Activated CD8-positive, alpha-beta memory T cell treated with anti-CD3 and anti-CD28 coated beads, Interleukin-2, amount 50 U/mL, for 24 hours (primary cell): ENCODE measurements around the gene ZBTB25.

Experiments
- DNase-seq: peaks from one replicate; pipeline ENCODE4 v3.0.0-alpha.2; 2020; ENCODE audit errors: extremely low read depth

The ZBTB25 gene

DNA sequence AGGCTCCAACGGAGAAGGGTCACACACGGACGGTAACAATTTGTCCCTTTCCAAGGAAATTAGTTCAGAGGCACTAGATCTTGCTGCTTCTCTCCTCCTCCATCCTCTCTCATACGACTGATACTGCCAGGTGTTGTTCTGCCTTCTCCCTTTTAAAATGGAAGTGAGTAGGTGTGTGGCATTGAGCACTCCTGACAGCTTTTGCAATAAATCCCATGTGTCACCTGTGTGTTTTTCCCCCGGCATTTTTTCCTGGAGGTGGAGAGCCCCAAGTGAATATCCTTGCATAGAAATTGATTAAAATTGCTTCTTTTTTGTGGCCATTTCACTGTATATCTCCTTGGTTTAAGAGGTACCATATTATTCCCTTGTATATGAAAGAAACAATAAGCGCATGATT lies 64.5 kb downstream of the ZBTB25 start:
- no peak for DNase-seq

DNA sequence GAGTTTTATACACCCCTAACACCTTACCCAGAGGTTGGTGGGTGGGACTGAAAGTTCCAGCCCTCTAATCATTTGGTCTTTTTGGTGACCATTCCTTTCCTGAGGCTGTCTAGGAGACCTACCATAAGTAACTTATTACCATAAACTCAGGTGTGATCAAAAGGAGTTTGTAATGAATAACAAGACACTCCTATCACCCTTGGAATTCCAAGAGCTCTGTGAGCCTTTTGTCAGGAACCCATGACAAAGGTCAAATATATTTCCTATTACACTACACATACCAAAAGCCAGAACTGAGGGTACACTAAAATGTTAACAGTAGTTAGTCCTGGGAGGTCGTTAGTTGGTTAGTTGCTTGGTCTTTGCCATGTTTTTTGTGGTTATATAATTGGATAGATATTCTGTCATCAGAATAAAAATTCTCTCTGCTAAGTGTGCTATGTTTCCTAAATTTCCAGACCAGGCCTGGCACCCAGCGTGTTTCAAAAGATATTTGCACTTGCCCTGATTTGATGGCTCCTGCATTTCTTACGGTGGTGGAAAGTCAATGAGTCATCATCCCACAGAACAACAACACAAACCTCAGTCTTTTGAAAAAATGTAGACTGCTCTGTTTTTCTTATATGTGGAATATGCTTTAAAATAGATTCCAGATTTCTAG lies 65.3 kb downstream of the ZBTB25 start:
- no peak for DNase-seq

DNA sequence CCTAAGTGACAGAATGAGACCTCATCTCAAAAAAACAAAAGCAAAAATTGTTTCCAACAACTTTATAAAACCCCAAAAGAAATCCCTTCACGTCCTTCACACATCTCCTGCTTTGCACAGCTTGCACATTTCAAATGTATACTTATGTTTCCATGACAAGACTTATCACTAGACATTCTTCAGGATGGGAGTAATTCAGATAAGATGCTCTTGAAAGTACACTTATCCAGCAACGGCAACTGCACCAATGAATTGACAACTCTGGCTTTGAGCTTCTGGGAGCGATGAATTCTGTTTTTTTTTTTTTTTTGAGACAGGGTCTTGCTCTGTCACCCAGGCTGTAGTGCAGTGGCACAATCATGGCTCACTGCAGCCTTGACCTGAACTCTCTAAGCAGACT lies 69.1 kb downstream of the ZBTB25 start:
- no peak for DNase-seq

DNA sequence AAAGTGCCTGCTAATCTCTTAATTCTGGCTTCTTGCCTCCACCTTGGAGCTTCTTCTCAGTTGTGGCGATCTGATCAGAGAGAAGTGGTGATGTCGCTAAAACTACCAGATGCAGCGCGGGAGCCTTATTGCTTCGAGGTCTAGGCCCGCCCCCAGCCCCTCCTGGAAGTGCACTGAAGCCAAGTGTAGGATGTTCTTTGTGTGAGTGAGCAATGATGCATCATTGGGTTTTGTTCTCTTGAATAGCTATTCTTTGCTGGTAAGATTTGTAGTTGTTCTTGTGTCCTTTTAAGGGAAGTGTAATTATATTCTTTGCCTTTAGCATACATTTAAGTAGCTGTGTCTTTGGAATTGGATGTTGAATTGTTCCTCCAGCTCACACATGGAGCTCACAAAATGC lies 79.7 kb downstream of the ZBTB25 start:
- no peak for DNase-seq

DNA sequence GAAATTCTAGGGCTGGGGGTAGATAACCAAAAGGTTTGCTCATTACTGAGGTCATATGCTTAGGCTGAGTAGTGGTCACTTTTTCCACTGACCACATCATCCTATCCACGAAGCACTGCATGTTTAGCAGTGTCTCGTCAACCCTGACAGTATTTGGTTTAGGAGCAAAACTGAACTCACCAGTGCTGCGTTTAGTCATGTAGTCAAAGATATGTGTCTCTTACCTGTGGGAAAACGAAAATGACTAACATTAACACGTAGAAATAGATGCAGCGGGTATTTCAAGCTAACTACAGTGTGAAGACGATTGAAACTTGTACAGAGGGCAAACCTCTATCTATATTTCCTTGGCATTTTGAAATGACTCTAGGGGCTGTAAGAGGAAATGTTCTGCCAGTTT lies 80.9 kb downstream of the ZBTB25 start:
- DNase-seq = no peak

DNA sequence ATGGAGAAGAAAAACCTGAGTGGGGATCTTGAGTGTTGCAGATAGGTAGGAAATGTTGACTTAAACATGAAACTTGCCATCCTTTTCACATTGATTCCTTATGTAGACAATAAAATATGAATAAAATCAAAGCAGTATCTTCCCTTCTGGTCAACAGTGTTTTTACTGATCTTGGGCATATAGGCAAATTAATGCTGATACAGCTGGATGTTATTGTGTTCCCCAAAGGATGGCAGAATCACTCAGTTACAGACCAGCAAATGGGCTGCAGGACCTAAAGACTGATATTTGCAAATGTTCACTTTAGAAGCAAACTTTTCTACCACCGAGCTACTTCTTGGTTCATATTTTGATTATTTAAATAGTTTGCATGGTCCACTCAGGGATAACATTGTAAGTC lies 81.6 kb downstream of the ZBTB25 start:
- no peak for DNase-seq

DNA sequence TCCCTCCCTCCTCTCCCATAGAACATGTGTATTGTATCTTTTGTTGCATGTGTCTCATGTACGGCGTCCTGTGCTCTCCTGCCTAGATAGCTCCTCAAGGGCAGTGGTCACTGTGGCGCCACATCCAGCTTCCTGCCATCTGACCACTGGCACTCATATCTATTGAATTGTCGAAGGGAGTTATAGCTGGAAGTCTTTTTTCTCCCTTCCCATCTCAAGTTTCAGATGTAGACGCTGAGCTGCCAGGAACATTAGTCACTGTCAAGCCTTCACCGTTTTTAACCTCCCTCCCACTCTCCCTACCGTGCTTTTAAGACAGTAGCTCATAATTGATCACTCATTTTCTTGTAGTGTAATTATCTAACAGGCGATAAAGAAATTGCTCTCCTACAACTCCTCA lies 82.5 kb downstream of the ZBTB25 start:
- DNase-seq = no peak

DNA sequence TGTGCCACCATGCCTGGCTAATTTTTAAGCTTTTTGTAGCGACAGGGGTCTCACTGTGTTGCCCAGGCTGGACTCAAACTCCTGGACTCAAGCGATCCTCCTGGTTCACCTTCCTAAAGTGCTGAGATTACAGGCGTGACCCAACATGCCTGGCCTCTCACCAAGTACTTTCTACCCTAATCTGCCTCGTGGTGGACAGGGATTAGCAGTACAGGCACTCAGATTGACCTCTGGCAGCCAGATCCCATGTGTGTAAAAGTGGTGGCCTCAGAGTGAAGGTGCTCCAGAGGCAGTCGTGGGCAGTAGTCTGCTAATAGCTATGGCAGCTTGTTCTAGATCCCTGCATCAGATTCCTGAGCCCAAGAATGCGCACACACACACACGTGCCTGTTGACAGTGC lies 84.6 kb downstream of the ZBTB25 start:
- DNase-seq = no peak

DNA sequence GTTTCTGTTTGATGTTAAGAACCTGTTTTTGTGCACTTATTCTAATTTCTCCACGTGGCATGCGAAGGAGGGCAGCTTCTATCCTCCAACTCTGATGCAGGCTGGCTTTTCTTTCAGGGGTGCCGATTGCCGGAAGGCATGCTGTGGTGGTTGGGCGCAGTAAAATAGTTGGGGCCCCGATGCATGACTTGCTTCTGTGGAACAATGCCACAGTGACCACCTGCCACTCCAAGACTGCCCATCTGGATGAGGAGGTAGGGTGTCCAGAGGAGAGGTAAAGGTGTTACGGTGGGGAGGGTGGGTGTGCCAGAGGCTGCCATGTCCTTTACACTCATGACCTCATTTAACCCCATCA lies 85.9 kb downstream of the ZBTB25 start:
- no peak for DNase-seq

DNA sequence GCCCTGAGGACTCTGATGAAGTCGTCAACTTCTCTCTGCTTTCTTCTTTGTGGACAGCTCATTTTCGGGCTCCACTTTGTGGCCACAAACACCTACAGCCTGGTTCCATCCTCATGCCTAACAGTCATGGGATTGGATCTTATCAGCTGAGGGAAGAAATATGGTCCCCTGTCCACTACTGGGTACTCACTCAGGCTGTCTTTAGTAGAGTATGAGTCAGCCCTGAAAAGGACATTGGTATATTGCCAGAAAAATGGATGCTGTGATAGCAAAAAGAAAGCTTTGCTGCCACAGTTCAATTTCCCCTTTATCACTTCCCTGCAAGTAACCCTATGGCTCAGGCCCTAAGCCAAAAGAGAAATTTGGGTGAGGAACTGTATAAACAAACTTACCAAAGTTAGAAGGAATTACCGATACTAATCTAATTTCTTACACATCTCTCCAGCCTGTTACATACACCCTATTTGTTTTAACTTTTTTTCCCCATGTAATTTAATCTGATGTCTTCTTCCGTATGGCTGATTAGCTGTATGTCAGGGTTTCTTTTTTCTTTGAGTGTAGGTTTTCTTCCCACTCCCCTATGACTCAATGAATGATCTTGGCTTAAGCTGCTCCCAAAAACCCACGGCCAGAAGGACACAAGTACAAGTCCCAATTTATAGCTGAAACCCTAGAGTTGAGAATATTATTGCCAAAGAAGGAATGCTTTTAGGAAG lies 86.4 kb downstream of the ZBTB25 start:
- DNase-seq = no peak

DNA sequence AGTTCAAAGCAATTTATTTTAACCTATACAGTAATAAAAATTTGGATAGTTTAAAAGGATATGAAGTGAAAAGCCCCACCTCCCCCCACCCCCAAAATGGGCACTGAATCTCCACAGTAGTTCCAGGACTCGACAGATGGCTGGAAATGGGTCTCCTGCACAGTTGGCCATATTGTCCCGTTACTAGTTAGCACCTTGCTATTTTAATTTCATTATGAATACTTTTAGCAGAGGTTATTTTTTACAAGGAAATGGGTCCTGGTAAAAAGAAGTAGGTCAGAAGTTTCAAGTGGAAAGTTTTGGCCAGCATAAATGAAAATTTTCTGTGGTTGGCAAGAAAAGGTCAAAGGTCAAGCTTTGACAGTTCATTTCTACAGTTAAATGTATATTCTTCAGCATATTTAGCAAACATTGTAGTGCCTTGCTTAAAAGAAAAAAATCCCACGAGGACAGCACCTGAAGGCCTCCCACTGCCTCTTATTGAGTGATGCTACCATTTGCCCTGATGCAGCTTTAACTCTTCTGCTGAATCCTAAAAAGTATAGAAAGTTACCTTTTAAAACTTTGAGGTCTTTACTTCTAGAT lies 87.2 kb downstream of the ZBTB25 start:
- DNase-seq = no peak

DNA sequence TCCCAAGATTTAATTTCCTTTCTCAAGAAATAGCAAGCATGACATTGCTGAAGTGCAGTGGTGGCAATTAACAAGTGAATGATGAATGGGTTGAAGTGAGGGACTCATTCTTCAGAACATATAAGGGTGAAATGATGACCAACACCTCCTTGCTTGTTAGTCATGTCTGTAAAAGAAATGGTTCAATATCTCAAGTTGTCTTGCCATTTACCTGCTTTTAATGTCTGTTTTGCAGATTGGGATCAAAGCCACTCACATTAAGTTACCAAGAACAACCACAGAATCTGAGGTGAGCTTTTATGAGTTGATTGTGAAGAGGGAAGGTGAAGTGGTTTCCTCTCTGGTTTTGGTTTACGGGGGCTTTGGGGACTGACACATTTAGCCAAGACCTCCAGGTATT lies 91.4 kb downstream of the ZBTB25 start:
- DNase-seq = no peak

DNA sequence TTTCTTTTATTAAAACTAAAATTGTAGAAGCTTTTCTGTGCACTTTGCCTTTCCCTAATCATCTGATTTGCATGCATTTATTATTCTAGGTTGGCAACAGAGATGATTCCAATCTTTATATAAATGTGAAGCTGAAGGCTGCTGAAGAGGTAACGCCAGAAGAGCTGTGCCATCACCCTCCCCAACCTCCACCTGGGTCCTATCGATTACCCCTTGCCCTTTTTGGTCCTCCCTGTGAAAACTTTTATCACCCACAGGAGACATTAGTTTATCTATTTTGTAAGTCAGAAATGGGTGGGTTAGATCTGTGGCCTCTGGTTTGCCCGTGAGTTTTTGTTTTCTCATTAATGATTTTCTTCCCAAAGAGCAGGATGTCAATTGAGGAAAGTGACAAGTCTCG lies 92.6 kb downstream of the ZBTB25 start:
- DNase-seq = no peak

DNA sequence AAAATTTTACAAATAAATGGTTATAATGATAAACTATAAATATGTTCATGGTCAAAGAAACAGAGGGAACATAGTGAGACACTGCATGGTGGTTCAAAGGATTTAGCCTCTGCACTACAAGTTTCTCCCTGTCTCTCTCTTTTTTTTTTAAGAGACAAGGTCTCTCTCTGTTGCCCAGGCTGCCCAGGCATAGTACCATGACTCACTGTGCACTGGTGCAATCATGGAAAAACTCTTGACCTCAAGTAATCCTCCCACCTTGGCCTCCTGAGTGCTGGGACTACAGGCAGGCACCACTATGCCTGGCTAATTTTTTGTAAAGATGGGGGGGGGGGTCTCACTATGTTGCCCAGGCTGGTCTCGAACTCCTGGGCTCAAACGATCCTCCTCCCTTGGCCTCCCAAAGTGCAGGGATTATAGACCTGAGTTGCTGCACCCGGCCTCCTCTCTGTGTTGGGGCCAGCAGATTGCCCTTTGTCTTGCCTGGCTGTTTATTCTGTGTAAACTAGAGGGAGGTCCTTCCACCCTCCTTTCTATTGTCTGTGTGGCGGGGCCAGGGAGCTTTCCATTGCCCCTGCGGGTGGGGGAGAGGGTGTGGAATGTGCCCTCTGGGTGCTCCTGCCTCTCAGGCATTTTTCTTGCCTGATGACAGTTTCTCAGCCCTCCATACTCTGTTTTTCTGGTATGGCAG lies 93.4 kb downstream of the ZBTB25 start:
- no peak for DNase-seq

DNA sequence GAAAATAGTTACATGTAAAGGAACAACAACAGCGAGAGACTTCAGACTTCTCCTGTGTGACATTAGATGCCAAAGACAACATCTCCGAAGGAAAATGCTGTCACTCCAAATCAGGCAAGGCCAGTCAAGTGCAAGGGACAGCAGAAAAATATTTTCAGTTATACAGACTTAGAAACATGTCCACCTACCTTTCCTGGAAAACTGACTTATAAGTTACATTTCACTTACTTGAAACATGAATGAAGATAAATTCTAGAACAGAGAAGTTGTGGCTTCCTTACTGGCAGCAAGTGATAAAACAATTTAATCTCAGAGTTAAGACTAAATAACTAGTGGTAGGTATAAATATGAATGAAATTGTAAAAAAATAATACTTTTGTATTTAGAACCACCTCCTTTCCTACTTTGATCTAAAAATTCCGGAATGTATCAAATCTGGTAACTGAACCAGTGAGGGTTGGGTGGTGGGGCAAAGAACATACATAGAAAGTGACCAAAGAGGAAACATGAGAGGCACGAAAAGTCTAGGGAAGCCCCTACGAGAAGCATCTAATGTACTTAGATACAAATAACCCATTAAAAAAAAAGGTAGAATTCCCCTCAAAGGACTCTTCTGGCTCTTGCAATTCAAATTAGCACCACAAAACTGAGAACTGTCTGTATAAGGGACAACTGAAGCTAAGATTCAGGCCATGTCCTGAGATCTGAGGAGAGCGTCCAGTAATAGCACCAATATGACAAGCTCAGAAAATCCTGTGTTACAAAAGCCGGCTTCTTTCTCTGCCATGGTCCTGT lies 94.3 kb downstream of the ZBTB25 start:
- DNase-seq = no peak

DNA sequence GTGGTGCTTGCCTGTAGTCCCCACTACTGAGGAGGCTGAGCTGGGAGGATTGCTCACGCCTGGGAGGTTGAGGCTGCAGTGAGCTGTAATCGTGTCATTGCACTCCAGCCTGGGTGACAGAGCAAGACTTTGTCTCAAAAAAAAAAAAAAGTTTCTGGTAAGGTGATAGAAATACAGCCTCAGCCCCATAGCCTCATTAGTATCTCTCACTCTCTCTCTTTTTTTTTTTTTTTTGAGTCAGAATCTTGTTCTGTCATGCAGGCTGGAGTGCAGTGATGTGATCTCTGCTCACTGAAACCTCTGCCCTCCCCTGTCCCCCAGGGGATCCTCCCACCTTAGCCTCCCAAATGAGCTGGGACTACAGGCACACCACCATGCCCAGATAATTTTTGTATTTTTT lies 96.3 kb downstream of the ZBTB25 start:
- DNase-seq = no peak

DNA sequence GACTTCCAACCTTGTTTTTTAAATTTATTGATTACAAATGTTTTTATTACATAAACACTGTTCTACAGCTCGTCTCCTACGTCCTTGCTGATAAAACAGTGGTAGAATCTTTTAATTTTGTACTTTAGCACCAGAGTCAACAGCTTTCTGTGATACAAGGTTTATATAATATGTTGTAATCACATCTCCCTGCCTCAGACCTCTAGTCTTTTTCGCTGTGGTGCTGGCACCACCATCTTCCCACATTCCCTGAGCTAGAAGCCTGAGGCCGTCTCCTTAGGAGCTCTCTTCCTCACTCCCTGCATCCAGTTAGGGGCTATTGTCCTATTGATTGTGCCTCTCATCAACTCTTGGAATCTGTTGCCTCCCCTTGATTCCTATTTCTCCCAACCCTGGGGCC lies 98.3 kb downstream of the ZBTB25 start:
- no peak for DNase-seq

DNA sequence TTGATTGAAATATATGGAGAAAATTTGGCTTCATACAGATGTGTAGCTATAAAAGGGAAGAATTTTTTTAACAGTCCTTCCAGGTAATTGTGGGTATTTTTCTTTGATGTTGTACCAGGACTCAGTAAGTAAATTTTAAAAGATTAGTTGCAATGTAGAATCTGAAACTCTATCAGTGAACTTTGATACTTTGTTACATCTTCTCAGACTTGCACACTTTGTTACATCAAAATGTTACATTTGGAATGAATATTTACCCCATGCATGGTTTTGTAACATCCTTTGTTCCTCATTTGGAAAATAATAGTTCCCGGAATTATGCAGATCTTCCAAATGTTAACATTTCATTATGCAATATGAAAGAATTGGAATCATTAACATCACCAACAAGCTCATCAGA lies 101.7 kb downstream of the ZBTB25 start:
- no peak for DNase-seq

DNA sequence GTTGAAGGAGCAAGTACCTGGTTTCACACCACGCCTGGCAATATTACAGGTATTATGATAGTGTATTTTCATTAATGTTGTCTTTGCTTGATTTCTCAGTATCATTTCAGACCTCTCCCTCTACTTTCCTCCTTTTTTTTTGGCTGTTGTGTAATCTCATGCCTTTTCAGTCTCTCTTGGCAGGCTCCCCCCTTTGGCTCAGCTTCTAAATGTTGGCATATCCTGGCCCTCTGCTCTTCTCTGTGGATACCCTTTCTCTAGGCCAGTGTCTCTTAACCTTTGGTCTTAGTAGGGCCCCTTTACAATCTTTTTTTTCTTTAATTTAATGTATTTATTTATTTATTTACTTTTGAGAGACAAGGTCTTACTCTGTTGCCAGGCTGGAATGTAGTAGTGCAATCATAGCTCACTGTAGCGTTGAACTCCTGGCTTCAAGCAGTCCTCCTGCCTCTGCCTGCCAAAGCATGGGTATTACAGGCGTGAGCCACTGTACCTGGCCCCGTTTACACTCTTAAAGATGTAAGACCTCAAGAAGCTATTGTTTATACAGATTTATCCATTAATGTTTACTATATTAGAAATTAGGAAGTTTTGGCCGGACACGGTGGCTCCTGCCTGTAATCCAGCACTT lies 102.7 kb downstream of the ZBTB25 start:
- DNase-seq = no peak
